Chondrocyte (in vitro differentiated cells): ENCODE results near the gene FUT4. TPM values are rescaled to one million over a fixed set of nuclear protein-coding genes. Genes with fewer than 3 reads are reported as not detected.

ENCODE experiments used
- DNase-seq: peaks from one replicate; pipeline ENCODE4 v3.0.0; 2021; ENCODE audit warnings: mixed read lengths, low spot score
- H3K27ac Mint-ChIP-seq: one replicate; pipeline ENCODE4 v1.8.0; 2021; ENCODE audit warnings: mild to moderate bottlenecking, moderate library complexity, mixed read lengths; ENCODE audit not compliant: unreplicated experiment
- H3K27me3 Mint-ChIP-seq: 2 replicates; pipeline ENCODE4 v1.8.0; 2021; ENCODE audit warnings: low read depth, mixed read lengths
- H3K36me3 Mint-ChIP-seq: 2 replicates; pipeline ENCODE4 v1.8.0; 2021; ENCODE audit warnings: low read depth, mixed read lengths
- H3K4me1 Mint-ChIP-seq: 2 replicates; pipeline ENCODE4 v1.8.0; 2021; ENCODE audit warnings: low read depth, mild to moderate bottlenecking, mixed read lengths
- H3K4me3 Mint-ChIP-seq: one replicate; pipeline ENCODE4 v1.8.0; 2021; ENCODE audit warnings: mild to moderate bottlenecking, moderate library complexity, mixed read lengths; ENCODE audit not compliant: unreplicated experiment
- H3K9me3 Mint-ChIP-seq: 2 replicates; pipeline ENCODE4 v1.8.0; 2021; ENCODE audit warnings: low read depth, mixed read lengths
- total RNA-seq: library from RNA; stranded (reverse); gene quantifications from 3 replicates; pipeline ENCODE4 v1.2.1, GENCODE V29; 2021
- TF ChIP-seq, protein P1 (sequence below): fragments of 200-600 bp; sonication (generic); IDR thresholded peaks from 2 replicates; pipeline ENCODE4 v1.5.0; 2021; ENCODE audit warnings: antibody characterized with exemption, mild to moderate bottlenecking, moderate library complexity

The FUT4 gene
- total RNA-seq, 1 donor from 2014 or later: 7.7 TPM

GRCh38 chr11:94507485-94507884, 36.2 kb upstream of the FUT4 start:
- Mint-ChIP-seq H3K27me3 (peaks cover 3% of the 10 kb centered on the region), H3K9me3 (no peaks in the 10 kb centered on the region), H3K36me3 (no peaks in the 10 kb centered on the region), H3K27ac (no peak overlapping the region), H3K4me1 (peaks cover 8% of the 10 kb centered on the region), H3K4me3 (no peak overlapping the region)
- DNase-seq: no peak
- TF ChIP-seq, protein P1, sequence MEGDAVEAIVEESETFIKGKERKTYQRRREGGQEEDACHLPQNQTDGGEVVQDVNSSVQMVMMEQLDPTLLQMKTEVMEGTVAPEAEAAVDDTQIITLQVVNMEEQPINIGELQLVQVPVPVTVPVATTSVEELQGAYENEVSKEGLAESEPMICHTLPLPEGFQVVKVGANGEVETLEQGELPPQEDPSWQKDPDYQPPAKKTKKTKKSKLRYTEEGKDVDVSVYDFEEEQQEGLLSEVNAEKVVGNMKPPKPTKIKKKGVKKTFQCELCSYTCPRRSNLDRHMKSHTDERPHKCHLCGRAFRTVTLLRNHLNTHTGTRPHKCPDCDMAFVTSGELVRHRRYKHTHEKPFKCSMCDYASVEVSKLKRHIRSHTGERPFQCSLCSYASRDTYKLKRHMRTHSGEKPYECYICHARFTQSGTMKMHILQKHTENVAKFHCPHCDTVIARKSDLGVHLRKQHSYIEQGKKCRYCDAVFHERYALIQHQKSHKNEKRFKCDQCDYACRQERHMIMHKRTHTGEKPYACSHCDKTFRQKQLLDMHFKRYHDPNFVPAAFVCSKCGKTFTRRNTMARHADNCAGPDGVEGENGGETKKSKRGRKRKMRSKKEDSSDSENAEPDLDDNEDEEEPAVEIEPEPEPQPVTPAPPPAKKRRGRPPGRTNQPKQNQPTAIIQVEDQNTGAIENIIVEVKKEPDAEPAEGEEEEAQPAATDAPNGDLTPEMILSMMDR: no peak

DNA sequence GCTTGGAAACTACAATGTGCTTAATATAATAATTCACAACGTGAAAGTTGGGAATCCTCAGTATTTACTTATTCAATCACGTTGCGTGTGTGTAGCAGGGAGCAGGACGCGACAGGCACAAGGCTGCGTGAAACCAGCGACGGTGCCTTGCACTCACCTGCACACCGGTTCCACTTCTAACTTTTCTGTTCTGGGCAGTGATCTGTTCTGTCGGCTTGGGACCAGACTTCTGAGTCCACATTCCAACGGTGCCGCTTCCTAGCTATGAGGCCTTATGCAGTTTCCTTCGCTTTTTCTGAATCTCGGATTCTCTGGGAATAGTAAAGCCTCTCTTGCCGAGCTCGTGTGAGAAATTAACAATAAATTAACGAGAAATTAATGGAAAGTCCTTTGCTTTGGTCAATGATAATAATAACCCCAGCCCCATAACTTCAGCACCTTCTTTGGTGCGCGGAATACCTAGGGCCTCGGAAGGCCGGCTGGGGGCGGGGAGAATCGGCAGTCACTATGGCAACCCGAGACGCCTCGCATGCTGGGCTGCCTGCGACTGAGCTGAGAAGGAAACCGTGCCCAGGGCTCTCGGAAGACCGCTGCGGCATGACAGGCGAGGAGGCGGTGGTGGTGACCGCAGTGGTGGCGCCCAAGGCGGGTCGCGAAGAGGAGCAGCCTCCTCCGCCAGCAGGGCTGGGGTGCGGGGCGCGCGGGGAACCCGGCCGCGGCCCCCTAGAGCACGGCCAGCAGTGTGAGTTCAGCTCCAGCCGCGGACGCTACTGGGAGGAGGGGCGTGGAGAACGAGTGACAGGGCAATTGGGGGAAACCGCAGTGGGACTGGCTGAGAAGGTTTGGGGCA, 31.6 kb upstream of the FUT4 start, which contains the start of gene C11orf97:
Gene C11orf97 (plus strand): TSS at position 530 of the 850 bp plus-strand sequence. CDS start 68 bp downstream, at position 598.
- Mint-ChIP-seq H3K4me3 (peak within 1 kb of the TSS; percentile 75), H3K27ac (no peak within 1 kb of the TSS), H3K27me3 (peaks cover 10% of the 10 kb centered on the region), H3K36me3 (no peaks in the 10 kb centered on the region), H3K4me1 (peaks cover 10% of the 10 kb centered on the region), H3K9me3 (no peaks in the 10 kb centered on the region)
- TF ChIP-seq, protein P1: peak; percentile 15
- peak; percentile 65 for DNase-seq

DNA sequence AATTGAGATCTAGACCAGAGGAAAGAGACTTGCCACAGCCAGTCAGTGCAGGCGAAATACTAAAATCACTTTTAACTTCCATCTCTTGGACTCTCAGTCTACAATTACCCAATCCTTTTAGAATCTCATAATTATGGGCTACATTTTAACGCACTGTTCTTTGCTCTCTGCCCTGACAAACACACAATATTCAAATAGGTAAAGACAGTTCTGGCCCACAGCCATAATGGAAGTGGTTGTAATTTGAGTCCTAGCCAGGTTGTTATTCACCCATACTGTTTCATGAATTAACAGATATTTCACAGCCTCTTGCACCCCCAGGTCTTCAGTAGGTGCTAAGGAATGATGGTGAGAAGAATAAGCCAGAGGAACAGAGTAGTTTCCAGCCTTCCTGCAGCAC, 30.6 kb upstream of the FUT4 start:
- Mint-ChIP-seq H3K4me3 (peak overlapping the region; percentile 75), H3K27me3 (peaks cover 9% of the 10 kb centered on the region), H3K9me3 (no peaks in the 10 kb centered on the region), H3K36me3 (no peaks in the 10 kb centered on the region), H3K27ac (no peak overlapping the region), H3K4me1 (peaks cover 10% of the 10 kb centered on the region)
- DNase-seq: no peak
- TF ChIP-seq, protein P1: no peak

- H3K36me3 Mint-ChIP-seq: no peaks in the 10 kb centered on the region
- H3K9me3 Mint-ChIP-seq: no peaks in the 10 kb centered on the region
- H3K4me1 Mint-ChIP-seq: peaks cover 10% of the 10 kb centered on the region
- no peak overlapping the region for H3K4me3 Mint-ChIP-seq
- H3K27me3 Mint-ChIP-seq: peaks cover 8% of the 10 kb centered on the region
- TF ChIP-seq, protein P1: no peak
- no peak overlapping the region for H3K27ac Mint-ChIP-seq
- no peak for DNase-seq
Observed at GRCh38 chr11:94515398-94515797, 28.3 kb upstream of the FUT4 start.

DNA sequence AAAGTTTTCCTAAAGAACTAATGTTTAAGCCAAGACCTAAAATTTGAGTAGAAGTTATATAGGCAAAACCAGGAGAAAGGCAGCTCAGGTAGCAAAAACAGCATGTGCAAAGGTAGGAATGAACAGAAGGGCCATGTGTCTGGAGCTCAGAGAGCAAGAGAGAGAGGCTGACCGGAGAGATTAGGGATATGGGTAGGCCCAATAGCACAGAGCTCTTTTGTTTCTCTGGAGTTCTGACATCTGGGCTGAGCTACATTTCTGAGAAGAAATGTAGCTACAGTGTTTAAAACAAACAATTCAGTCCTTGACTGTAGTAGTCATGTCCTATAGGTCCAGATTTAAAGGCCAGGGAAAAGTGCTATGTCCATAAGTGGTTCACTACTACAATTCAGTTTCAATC, 27.0 kb upstream of the FUT4 start:
- H3K9me3 Mint-ChIP-seq: no peaks in the 10 kb centered on the region
- DNase-seq: no peak
- TF ChIP-seq, protein P1: no peak

More for the DNA sequence above, 27.0 kb upstream of the FUT4 start:
- H3K4me3 Mint-ChIP-seq: no peak overlapping the region
- no peaks in the 10 kb centered on the region for H3K36me3 Mint-ChIP-seq
- H3K4me1 Mint-ChIP-seq: peaks cover 10% of the 10 kb centered on the region
- no peak overlapping the region for H3K27ac Mint-ChIP-seq
- H3K27me3 Mint-ChIP-seq: peaks cover 8% of the 10 kb centered on the region
